Measurements from ENCODE around the gene RIMKLA. TPM values are rescaled to one million over a fixed set of nuclear protein-coding genes. Genes with fewer than 3 reads are reported as not detected.

The RIMKLA gene
- total RNA-seq, 1 experiment from 2014 or later, result 8.3 TPM

GRCh38 chr1:42431514-42431913 is 50.9 kb downstream of the RIMKLA start:
- POLR2A ChIA-PET, result no interaction called here

More at GRCh38 chr1:42431514-42431913, 50.9 kb downstream of the RIMKLA start:
- TF ChIP-seq NFYB (CRISPR knock-in tag; conservative IDR thresholded peaks at IDR 0.05; ENCODE audit: low read depth) (no peak), ELF4 (CRISPR knock-in tag; IDR thresholded peaks at IDR 0.05; ENCODE audit: low read depth) (no peak), RELA (CRISPR knock-in tag; IDR thresholded peaks at IDR 0.05; ENCODE audit: borderline replicate concordance) (no peak), CDX4 (CRISPR knock-in tag; IDR thresholded peaks at IDR 0.05; ENCODE audit: borderline replicate concordance) (no peak), AFF4 (CRISPR knock-in tag; IDR thresholded peaks at IDR 0.05; ENCODE audit: borderline replicate concordance) (no peak), CREM (CRISPR knock-in tag; IDR thresholded peaks at IDR 0.05) (no peak), ZNF423 (CRISPR knock-in tag; IDR thresholded peaks at IDR 0.05) (no peak), USF1 (CRISPR knock-in tag; IDR thresholded peaks at IDR 0.05) (no peak), PREB (CRISPR knock-in tag; IDR thresholded peaks at IDR 0.05; ENCODE audit: borderline replicate concordance) (no peak), ATF2 (CRISPR knock-in tag; IDR thresholded peaks at IDR 0.05; ENCODE audit: borderline replicate concordance, low read depth) (no peak), JAZF1 (CRISPR knock-in tag; IDR thresholded peaks at IDR 0.05) (no peak), NFATC4 (CRISPR knock-in tag; IDR thresholded peaks at IDR 0.05) (no peak), FOXP1 (CRISPR knock-in tag; IDR thresholded peaks at IDR 0.05; ENCODE audit: borderline replicate concordance) (no peak), TCF7 (CRISPR knock-in tag; IDR thresholded peaks at IDR 0.05; ENCODE audit: low read depth) (no peak), MXD4 (CRISPR knock-in tag; IDR thresholded peaks at IDR 0.05; ENCODE audit: borderline replicate concordance) (no peak)
- Mint-ChIP-seq H3K27me3 (ENCODE audit: low read depth) (no peaks in the 10 kb centered on the region), H3K9me3 (peaks cover 4% of the 10 kb centered on the region; the same call in 1 of the 2 replicates), H3K4me1 (peaks cover 21% of the 10 kb centered on the region), H3K4me3 (no peak overlapping the region), H3K27ac (no peak overlapping the region), H3K36me3 (no peaks in the 10 kb centered on the region)
- DNase-seq (ENCODE audit: low spot score), result no peak
- CTCF ChIA-PET, result no interaction called here
- no peak for ATAC-seq

All from WTC11 (cell line).